Dedifferentiated amniotic fluid mesenchymal stem cell (primary cell): ENCODE results near the gene ARHGEF28.

Experiments
- DNase-seq: peaks from one replicate; pipeline ENCODE4 v3.0.0-alpha.2; 2016; ENCODE audit errors: extremely low spot score

Gene ARHGEF28

GRCh38 chr5:73814233-73814846 is 188.3 kb downstream of the ARHGEF28 start:
- no peak for DNase-seq

- DNase-seq: no peak
These were observed 189.6 kb downstream of the ARHGEF28 start for GRCh38 chr5:73815631-73816030.

- peak; percentile 57 for DNase-seq
These were observed 190.8 kb downstream of the ARHGEF28 start for GRCh38 chr5:73816656-73817420.

GRCh38 chr5:73818357-73818756 is 192.4 kb downstream of the ARHGEF28 start:
- peak; percentile 55 for DNase-seq

- no peak for DNase-seq
These were observed 194.3 kb downstream of the ARHGEF28 start for GRCh38 chr5:73820326-73820725.

- no peak for DNase-seq
These were observed 195.0 kb downstream of the ARHGEF28 start for GRCh38 chr5:73821003-73821402.

GRCh38 chr5:73822278-73822988 is 196.4 kb downstream of the ARHGEF28 start:
- DNase-seq: no peak

GRCh38 chr5:73822989-73823339 is 197.0 kb downstream of the ARHGEF28 start:
- DNase-seq: no peak

GRCh38 chr5:73823508-73823925 is 197.5 kb downstream of the ARHGEF28 start:
- DNase-seq: no peak

GRCh38 chr5:73825199-73825598 is 199.2 kb downstream of the ARHGEF28 start:
- DNase-seq: no peak

GRCh38 chr5:73825736-73826135 is 199.7 kb downstream of the ARHGEF28 start:
- DNase-seq: no peak

GRCh38 chr5:73826301-73827105 is 200.5 kb downstream of the ARHGEF28 start:
- peak; percentile 69 for DNase-seq

GRCh38 chr5:73827106-73827450 is 201.1 kb downstream of the ARHGEF28 start:
- peak; percentile 62 for DNase-seq

GRCh38 chr5:73828465-73828864 is 202.5 kb downstream of the ARHGEF28 start:
- DNase-seq: no peak

- no peak for DNase-seq
These were observed 204.7 kb downstream of the ARHGEF28 start for GRCh38 chr5:73830646-73831045.

- DNase-seq: no peak
These were observed 205.1 kb downstream of the ARHGEF28 start for GRCh38 chr5:73831066-73831465.

- DNase-seq: no peak
These were observed 208.7 kb downstream of the ARHGEF28 start for GRCh38 chr5:73834693-73835092.

GRCh38 chr5:73835726-73836125 is 209.7 kb downstream of the ARHGEF28 start:
- DNase-seq: no peak

GRCh38 chr5:73836607-73837006 is 210.6 kb downstream of the ARHGEF28 start:
- no peak for DNase-seq

- DNase-seq: no peak
These were observed 212.9 kb downstream of the ARHGEF28 start for GRCh38 chr5:73838901-73839300.

GRCh38 chr5:73841641-73842040 is 215.6 kb downstream of the ARHGEF28 start:
- DNase-seq: no peak

GRCh38 chr5:73844165-73844564 is 218.2 kb downstream of the ARHGEF28 start:
- DNase-seq: no peak
